Liver (tissue), 9 donors: ENCODE data around the gene ADAMTS2. TPM values are rescaled to one million over a fixed set of nuclear protein-coding genes. Genes with fewer than 3 reads are reported as not detected.

ENCODE experiments used
- DNase-seq: peaks from one replicate; pipeline ENCODE4 v3.0.0-alpha.2; 2017; ENCODE audit warnings: low spot score
- H3K27ac ChIP-seq, 2 donors: one replicate each; pipeline ENCODE4 v1.7.0; 2013; ENCODE audit warnings: inconsistent platforms in 2 of 2, low read length in 2 of 2, control low read depth in 1 of 2, low read depth in 1 of 2, mild to moderate bottlenecking in 1 of 2
- H3K27me3 ChIP-seq, 4 donors: one replicate each; pipeline versions ENCODE4 v1.6.1 to v1.7.0; 2013; ENCODE audit warnings: low read length in 3 of 4, inconsistent platforms in 1 of 4, mild to moderate bottlenecking in 1 of 4, moderate library complexity in 1 of 4; ENCODE audit not compliant: control insufficient read depth in 4 of 4, insufficient read depth in 4 of 4
- H3K36me3 ChIP-seq, 4 donors: one replicate each; pipeline versions ENCODE4 v1.6.1 to v1.7.0; 2013; ENCODE audit warnings: low read length in 3 of 4, mild to moderate bottlenecking in 3 of 4, low read depth in 1 of 4, moderate library complexity in 1 of 4; ENCODE audit not compliant: control insufficient read depth in 4 of 4, insufficient read depth in 3 of 4
- H3K4me1 ChIP-seq, 4 donors: one replicate each; pipeline versions ENCODE4 v1.6.1 to v1.7.0; 2013; ENCODE audit warnings: low read length in 3 of 4, mild to moderate bottlenecking in 3 of 4, moderate library complexity in 1 of 4; ENCODE audit not compliant: control insufficient read depth in 4 of 4, insufficient read depth in 4 of 4
- H3K4me3 ChIP-seq, 3 donors: one replicate each; pipeline versions ENCODE4 v1.6.1 to v1.7.0; 2013; ENCODE audit warnings: low read length in 3 of 3, control low read depth in 1 of 3, low read depth in 1 of 3, mild to moderate bottlenecking in 1 of 3
- H3K9ac ChIP-seq, 2 donors: one replicate each; pipeline ENCODE4 v1.7.0; 2013; ENCODE audit warnings: low read length in 2 of 2, mild to moderate bottlenecking in 2 of 2, moderate library complexity in 2 of 2, control low read depth in 1 of 2, low read depth in 1 of 2
- H3K9me3 ChIP-seq, 4 donors: one replicate each; pipeline versions ENCODE4 v1.6.1 to v1.7.0; 2013; ENCODE audit warnings: low read length in 3 of 4; ENCODE audit not compliant: control insufficient read depth in 4 of 4
- EGR1 ChIP-seq, 2 donors: IDR thresholded peaks; 2 replicates each; pipeline ENCODE4 v1.6.1; 2016 to 2018; ENCODE audit warnings: antibody characterized with exemption in 2 of 2, low read depth in 2 of 2
- FOXA1 ChIP-seq: IDR thresholded peaks from 2 replicates; pipeline ENCODE4 v1.6.1; 2016; ENCODE audit warnings: antibody characterized with exemption
- FOXA2 ChIP-seq: IDR thresholded peaks from 2 replicates; pipeline ENCODE4 v1.6.1; 2016; ENCODE audit warnings: antibody characterized with exemption
- GABPA ChIP-seq, 2 donors: IDR thresholded peaks in 1 of 2; conservative IDR thresholded peaks in 1 of 2; 2 replicates each; pipeline ENCODE4 v1.6.1; 2016; ENCODE audit warnings: antibody characterized with exemption in 2 of 2, mild to moderate bottlenecking in 1 of 2, moderate library complexity in 1 of 2
- HNF4G ChIP-seq: IDR thresholded peaks from 2 replicates; pipeline ENCODE4 v1.6.1; 2016; ENCODE audit warnings: antibody characterized with exemption
- JUND ChIP-seq, 2 donors: IDR thresholded peaks; 2 replicates each; pipeline ENCODE4 v1.6.1; 2016; ENCODE audit warnings: antibody characterized with exemption in 2 of 2
- NR2F2 ChIP-seq: IDR thresholded peaks from 2 replicates; pipeline ENCODE4 v1.6.1; 2016; ENCODE audit warnings: antibody characterized with exemption
- TAF1 ChIP-seq: conservative IDR thresholded peaks from 2 replicates; pipeline ENCODE4 v1.6.1; 2016; ENCODE audit warnings: antibody characterized with exemption, mild to moderate bottlenecking
- YY1 ChIP-seq: IDR thresholded peaks from 2 replicates; pipeline ENCODE4 v1.6.1; 2016; ENCODE audit warnings: antibody characterized with exemption, mild to moderate bottlenecking
- WGBS: extraction: QIAGEN DNeasy Blood & Tissue Kit; methylation state at CpG from one replicate; pipeline ENCODE4 v1.1.7; 2013; 5-methylcytosine and 5-hydroxymethylcytosine counted together
- polyA plus RNA-seq, 2 donors: library from polyadenylated mRNA; stranded (reverse) in 1 of 2; unstranded in 1 of 2; fragments of 200-250 nt in 1 of 2; fragments of >200 nt in 1 of 2; fragmentation: Nextera tagmentation in 1 of 2; extraction: Ambion mirVana in 1 of 2; gene quantifications; one replicate each; pipeline versions ENCODE4 v1.2.1 to v1.2.3, GENCODE V29; 2013 to 2015
- total RNA-seq, 2 donors: library from RNA; depleted of rRNA; stranded (reverse); fragments of >200 nt; gene quantifications; one replicate each; pipeline ENCODE4 v1.2.3, GENCODE V29; 2014
- TF ChIP-seq, protein P1 (sequence below): IDR thresholded peaks from 2 replicates; pipeline ENCODE4 v1.6.1; 2016; ENCODE audit warnings: antibody characterized with exemption
- TF ChIP-seq, protein P2 (sequence below): IDR thresholded peaks from 2 replicates; pipeline ENCODE4 v1.6.1; 2016; ENCODE audit warnings: antibody characterized with exemption, mild to moderate bottlenecking
- TF ChIP-seq, protein P3 (sequence below): IDR thresholded peaks from 2 replicates; pipeline ENCODE4 v1.6.1; 2016; ENCODE audit warnings: antibody characterized with exemption
- donor health status: healthy.
- donor health status: healthy.
- donor health status: healthy.
- donor health status: healthy.
- donor health status: healthy.

Gene ADAMTS2
- total and polyA plus RNA-seq, 4 donors, result 2.7 to 24.3 (median 12.0) TPM

DNA sequence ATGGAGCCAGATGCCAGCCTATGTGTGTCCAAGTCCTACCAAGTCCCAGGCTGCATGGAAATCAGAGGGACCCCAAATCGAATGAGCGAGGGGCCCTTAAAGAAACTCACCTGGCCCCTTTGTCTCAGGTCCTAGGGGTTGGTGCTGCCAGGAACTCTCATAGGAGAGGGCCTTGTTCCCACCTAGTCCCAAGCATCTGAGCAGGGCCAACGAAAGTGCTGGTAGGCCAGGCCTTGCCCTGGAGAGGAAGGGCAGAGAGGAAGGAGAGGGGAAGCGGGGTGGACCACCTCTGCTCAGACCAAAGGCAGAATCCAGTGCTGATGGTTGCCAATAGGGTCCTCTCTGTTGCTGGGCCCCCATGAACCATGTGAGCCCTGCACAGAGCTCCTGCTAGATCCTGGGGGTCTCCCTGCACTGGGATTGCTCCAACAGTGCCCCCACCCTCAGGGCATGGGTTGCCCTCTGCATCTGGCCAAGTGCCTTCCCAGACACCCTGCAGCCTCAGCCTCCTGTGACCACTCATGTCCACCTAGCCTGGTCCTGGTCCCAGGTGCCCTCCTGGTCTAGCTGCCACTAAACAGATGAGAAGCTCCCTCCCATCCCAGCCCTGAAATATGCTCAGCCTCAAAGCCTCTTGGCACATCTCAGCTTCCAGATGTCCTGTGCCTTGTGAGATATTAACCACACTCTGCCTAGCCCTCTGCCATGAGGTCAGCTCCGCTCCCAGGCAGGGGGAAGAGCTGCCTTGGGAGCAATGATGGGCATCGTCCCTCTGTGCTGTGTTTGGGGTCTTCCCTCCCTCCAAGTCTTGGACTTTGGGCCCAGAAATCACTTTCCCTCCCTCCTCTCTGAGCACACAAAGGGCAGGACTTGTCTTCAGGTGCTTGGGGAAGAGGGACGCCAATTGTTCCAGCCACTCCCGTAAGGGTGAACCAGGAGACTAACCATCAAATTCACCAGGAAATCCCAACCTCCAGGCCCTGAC, 109.6 kb downstream of the ADAMTS2 start:
- no peak overlapping the region for H3K9ac ChIP-seq
- 81% methylated on average over 8 of the region's 8 CpGs for WGBS
- H3K27ac ChIP-seq, result no peak overlapping the region
- H3K4me1 ChIP-seq, result peaks cover 0 to 3% (median 0%) of the 10 kb centered on the region in 4 donors
- no peaks in the 10 kb centered on the region for H3K36me3 ChIP-seq
- no peaks in the 10 kb centered on the region for H3K27me3 ChIP-seq
- TF ChIP-seq FOXA1 (no peak), FOXA2 (no peak), JUND (IDR thresholded peaks at IDR 0.05) (no peak), HNF4G (no peak)
- TF ChIP-seq, protein P1, sequence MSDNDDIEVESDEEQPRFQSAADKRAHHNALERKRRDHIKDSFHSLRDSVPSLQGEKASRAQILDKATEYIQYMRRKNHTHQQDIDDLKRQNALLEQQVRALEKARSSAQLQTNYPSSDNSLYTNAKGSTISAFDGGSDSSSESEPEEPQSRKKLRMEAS, result no peak
- no peak for DNase-seq
- H3K9me3 ChIP-seq, result peaks cover 0 to 13% (median 1%) of the 10 kb centered on the region in 4 donors
- no peak overlapping the region for H3K4me3 ChIP-seq

DNA sequence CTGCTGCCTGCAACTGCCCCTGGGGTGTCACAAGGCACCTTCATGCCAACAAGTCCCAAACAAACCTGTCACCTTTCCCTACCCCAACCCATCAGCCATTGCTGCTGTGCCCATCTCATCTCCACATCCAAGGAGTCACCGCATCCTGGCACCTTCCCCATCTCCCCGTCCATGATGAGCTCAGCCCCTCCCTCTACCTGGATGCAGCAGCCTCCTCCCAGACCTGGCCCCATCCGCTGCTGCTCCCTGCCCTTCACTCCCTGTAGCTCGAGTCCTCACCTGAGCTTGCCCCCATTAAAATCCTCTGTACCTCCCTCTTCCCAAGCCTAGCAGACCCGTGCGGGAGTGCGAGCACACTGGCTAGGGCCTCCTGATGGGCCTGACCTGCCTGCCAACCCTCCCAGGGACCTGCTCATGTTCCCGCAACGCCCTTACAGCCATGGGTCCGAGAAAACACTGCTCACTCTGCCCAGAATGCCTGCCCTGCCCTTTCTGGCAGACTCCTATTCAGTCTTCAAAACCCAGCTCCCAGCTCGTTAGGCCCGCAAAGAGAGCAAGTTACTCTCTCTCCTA, 110.6 kb downstream of the ADAMTS2 start:
- no peak overlapping the region for H3K9ac ChIP-seq
- no peak for DNase-seq
- H3K36me3 ChIP-seq, result no peaks in the 10 kb centered on the region
- H3K9me3 ChIP-seq, result peaks cover 0 to 13% (median 1%) of the 10 kb centered on the region in 4 donors
- no peaks in the 10 kb centered on the region for H3K27me3 ChIP-seq
- no peak overlapping the region for H3K4me3 ChIP-seq
- peaks cover 0 to 3% (median 0%) of the 10 kb centered on the region in 4 donors for H3K4me1 ChIP-seq
- 87% methylated on average over 12 of the region's 12 CpGs for WGBS
- TF ChIP-seq TAF1, result no peak
- no peak overlapping the region for H3K27ac ChIP-seq

DNA sequence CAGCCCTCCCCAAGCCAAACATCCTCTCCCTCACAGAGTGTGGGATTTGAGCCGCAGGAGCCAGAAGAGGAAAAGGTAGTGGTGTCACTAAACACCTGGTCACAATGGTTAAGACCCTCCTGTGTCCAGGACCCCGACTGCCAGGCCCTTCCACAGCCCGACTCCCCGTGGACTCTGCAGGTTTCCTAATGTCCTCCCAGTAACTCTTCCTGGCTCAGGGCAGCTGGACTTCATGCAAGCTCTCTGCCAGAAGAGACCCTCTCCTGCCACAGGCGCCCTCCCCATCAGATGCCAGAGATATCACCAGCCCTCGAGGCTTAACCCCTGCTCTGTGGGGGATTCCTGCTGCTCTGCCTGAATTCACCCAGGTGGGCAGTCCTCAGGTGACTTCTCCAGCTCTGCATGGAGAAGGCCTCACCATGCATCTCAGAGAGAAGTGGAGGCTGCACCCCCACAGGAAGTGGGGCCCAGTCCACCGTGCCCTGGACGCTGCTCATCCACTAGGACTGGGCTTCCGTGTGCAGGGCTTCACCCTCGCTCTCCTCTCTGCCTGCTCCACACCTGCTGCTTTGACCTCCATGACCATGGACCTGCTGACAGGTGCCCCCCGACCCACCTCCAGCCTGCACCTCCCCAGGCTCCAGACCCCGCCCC, 111.2 kb downstream of the ADAMTS2 start:
- no peak for TF ChIP-seq FOXA2
- Histone ChIP-seq H3K4me1 (peaks cover 0 to 3% (median 0%) of the 10 kb centered on the region in 4 donors), H3K36me3 (no peaks in the 10 kb centered on the region), H3K9me3 (peaks cover 0 to 13% (median 1%) of the 10 kb centered on the region in 4 donors), H3K4me3 (no peak overlapping the region), H3K9ac (no peak overlapping the region), H3K27me3 (no peaks in the 10 kb centered on the region), H3K27ac (no peak overlapping the region)
- WGBS, result 69% methylated on average over 12 of the region's 12 CpGs
- no peak for DNase-seq

DNA sequence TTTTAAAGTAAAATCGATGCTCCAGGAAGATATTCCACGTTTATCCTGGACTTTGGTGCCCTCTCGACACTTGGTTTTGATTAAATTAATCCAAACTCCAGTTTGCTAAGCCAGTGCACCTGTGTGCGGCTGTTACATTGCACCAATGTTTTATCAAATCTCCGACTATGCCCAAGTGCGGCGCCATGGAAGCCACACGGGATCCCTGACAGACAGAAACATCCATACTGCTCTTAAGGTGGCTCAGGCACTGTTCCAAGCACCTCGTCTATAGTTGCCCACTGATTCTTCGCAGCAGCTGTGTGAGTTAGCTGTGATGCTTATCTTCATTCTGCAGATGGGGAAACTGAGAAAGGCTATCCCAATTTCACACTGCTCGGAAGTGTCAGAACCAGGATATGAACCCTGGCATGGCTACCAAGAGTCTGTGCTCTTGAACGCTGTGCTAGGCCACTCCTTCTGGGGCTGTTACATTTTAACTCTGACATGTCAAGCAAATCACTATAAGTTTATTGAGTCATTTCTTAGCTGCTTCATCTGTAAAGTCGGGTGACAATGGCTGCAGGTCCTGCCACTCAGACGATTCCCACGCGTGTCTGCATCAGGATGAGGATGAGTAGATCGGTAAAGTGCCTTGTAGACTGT, 113.0 kb downstream of the ADAMTS2 start:
- peaks cover 0 to 3% (median 0%) of the 10 kb centered on the region in 4 donors for H3K4me1 ChIP-seq
- no peaks in the 10 kb centered on the region for H3K27me3 ChIP-seq
- H3K36me3 ChIP-seq, result no peaks in the 10 kb centered on the region
- WGBS, result 75% methylated on average over 17 of the region's 17 CpGs
- no peaks in the 10 kb centered on the region for H3K9me3 ChIP-seq
- no peak for DNase-seq
- H3K4me3 ChIP-seq, result no peak overlapping the region
- H3K27ac ChIP-seq, result no peak overlapping the region
- TF ChIP-seq NR2F2 (no peak), GABPA (IDR thresholded peaks at IDR 0.05 in 1 of 2, conservative IDR thresholded peaks at IDR 0.05 in 1 of 2) (no peak), YY1 (no peak), JUND (IDR thresholded peaks at IDR 0.05) (no peak), EGR1 (IDR thresholded peaks at IDR 0.05; ENCODE audit: low read depth in 2 of 2) (no peak), TAF1 (no peak), FOXA1 (no peak), FOXA2 (no peak)
- TF ChIP-seq, protein P2, sequence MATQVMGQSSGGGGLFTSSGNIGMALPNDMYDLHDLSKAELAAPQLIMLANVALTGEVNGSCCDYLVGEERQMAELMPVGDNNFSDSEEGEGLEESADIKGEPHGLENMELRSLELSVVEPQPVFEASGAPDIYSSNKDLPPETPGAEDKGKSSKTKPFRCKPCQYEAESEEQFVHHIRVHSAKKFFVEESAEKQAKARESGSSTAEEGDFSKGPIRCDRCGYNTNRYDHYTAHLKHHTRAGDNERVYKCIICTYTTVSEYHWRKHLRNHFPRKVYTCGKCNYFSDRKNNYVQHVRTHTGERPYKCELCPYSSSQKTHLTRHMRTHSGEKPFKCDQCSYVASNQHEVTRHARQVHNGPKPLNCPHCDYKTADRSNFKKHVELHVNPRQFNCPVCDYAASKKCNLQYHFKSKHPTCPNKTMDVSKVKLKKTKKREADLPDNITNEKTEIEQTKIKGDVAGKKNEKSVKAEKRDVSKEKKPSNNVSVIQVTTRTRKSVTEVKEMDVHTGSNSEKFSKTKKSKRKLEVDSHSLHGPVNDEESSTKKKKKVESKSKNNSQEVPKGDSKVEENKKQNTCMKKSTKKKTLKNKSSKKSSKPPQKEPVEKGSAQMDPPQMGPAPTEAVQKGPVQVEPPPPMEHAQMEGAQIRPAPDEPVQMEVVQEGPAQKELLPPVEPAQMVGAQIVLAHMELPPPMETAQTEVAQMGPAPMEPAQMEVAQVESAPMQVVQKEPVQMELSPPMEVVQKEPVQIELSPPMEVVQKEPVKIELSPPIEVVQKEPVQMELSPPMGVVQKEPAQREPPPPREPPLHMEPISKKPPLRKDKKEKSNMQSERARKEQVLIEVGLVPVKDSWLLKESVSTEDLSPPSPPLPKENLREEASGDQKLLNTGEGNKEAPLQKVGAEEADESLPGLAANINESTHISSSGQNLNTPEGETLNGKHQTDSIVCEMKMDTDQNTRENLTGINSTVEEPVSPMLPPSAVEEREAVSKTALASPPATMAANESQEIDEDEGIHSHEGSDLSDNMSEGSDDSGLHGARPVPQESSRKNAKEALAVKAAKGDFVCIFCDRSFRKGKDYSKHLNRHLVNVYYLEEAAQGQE, result no peak
- TF ChIP-seq, protein P1, result no peak
- TF ChIP-seq, protein P3, sequence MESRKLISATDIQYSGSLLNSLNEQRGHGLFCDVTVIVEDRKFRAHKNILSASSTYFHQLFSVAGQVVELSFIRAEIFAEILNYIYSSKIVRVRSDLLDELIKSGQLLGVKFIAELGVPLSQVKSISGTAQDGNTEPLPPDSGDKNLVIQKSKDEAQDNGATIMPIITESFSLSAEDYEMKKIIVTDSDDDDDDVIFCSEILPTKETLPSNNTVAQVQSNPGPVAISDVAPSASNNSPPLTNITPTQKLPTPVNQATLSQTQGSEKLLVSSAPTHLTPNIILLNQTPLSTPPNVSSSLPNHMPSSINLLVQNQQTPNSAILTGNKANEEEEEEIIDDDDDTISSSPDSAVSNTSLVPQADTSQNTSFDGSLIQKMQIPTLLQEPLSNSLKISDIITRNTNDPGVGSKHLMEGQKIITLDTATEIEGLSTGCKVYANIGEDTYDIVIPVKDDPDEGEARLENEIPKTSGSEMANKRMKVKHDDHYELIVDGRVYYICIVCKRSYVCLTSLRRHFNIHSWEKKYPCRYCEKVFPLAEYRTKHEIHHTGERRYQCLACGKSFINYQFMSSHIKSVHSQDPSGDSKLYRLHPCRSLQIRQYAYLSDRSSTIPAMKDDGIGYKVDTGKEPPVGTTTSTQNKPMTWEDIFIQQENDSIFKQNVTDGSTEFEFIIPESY, result no peak
- H3K9ac ChIP-seq, result no peak overlapping the region
